HG02763 (cell line): ENCODE results near the gene STK24.

Source experiments
- ATAC-seq: cut with Tn5 transposase; IDR thresholded peaks from one replicate; pipeline ENCODE4 v1.9.1; 2021; ENCODE audit warnings: mild to moderate bottlenecking, moderate library complexity; ENCODE audit not compliant: unreplicated experiment

STK24 gene

DNA sequence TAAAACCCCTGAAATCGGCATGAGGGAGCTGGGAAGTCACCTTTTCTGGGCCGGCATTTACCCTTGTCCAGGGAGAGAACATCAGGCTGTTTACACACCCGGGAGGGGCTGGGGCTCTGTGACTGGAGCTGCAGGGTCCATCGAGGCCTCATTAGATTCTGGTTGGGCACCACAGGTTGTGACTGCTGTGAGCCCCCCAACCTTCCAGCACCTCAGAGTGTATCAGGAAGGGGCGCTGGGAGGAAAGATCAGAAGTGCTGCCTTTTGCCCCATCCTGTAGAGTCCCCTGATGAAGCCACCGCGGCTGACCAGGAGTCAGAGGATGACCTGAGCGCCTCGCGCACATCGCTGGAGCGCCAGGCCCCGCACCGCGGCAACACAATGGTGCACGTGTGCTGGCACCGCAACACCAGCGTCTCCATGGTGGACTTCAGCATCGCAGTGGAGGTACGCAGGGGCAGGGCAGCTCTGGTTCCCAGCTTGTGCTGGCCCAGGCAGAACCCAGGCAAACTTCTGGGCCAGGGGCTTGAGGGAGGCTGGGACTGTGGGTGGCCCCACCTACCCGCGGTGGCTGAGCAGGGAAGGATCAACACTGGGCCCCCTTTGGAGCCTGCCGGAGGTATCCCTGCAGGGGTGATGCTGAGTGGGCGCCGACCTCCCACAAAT, 136.4 kb downstream of the STK24 start:
- ATAC-seq = no peak

DNA sequence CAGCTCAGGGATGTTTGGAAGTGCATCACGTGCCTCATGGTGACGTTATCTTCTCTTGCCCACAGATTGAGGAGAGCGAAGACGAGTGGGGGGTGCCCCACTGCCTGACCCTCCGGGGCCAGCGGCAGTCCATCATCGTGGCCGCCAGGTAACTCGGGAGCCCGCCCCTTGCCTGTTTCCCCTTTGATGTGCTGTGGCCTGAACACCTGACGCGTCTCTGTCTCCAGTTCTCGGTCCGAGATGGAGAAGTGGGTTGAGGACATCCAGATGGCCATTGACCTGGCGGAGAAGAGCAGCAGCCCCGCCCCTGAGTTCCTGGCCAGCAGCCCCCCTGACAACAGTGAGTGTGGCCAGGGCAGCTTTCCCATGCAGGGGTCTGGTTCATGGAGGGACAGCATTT, 137.0 kb downstream of the STK24 start:
- ATAC-seq = no peak

DNA sequence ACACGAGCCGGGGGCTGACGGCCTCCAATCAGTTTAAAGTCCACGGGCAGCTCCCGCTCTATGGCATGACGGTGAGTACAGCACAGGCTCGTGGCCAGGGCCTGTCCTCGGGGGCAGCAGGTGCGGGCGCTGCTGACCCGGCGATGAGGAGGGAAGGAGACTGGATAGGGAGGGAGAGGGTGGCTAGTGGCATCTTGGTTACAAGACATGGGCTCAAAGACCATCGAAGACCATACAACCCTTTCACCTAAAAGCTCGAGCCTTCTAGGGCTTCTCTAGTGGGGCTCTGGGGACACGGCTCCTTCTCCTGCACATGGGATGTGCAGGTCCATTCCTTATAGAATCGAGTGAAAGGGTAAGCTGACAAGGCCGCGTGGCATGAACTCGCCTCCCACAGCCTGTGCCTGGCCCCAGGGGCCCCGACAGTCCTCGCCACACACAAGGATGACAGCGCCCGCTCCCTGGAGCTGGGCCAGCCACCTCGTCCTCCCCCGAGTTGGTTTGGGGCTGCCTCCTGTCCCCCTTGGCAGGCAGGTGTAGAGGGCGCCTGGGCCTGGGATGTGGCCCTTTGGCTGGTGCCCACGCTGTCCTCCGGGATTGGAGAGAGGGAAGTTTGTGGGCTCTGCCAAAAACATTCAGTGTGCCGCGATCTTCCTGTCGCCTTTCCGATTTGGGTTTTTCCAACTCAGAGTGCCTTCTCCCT, 137.6 kb downstream of the STK24 start:
- no peak for ATAC-seq

DNA sequence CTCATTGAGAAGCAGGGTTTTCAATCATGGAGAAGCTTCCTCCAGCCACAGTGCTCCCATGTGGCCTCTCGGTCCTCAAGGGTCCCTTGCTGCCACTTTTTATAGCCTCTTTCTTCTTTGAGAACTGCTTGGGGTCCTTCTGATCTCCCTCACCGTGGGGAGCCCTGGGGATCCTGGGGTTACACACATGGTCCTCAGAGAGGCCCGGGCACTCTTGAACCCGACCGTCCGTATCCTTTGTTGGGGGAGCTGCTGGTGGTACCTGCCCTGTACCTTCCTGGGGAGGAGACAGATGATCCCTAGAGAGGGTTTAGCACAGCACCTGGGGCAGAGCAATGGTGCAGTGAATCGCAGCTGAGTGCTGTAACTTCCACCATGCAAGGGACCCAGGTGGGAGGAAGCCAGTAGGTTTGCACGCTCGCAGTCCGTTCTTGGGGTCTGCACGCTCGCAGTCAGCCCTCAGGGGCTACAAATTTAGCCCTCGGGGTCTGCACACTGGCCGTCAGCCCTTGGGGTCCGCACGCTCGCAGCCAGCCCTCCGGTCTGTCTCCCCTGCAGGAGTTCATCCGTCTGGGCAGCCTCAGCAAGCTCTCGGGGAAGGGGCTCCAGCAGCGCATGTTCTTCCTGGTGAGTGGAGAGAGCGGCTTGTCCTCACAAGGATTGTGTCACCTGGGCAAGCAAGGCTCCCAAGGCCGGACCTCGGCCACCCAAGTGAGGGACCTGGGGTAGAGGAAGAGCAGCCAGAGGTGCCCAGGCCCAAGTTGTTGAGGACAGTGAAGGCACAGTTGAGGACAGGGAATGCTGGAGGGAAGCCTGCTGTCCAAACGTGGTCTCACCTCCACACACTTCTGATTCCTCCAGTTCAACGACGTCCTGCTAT, 138.4 kb downstream of the STK24 start:
- ATAC-seq = no peak

DNA sequence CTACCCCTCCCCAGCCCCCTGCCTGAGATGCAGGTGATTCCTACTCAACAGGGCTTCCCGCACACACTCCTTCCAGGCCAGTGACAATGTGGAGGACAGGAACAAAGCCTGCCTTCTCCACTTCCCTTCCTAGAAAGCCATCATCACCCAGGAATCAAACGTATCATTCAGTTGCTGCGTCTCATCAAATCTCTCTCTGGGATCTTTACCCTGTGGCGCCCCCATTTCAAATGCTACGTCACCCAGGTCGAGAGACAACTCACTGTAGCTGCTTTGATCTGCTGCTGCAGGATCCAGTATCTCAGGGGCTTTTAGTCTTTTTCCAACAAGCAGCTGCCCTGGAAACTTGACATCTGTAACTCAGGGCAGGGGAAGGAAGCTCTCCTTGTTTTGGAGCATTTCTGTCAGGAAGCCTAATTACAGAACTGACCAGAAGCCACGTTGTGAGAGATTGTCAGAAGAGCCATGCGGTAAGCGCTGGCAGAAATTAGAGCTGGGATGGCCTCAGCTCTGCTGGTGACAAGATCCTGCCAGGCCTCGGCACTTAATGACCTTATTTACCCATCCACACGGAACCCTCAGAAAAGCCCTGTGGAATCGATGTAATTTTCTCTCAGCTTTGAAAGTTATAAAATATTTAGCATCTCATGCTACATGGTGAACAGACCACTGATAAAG, 140.5 kb downstream of the STK24 start:
- no peak for ATAC-seq

DNA sequence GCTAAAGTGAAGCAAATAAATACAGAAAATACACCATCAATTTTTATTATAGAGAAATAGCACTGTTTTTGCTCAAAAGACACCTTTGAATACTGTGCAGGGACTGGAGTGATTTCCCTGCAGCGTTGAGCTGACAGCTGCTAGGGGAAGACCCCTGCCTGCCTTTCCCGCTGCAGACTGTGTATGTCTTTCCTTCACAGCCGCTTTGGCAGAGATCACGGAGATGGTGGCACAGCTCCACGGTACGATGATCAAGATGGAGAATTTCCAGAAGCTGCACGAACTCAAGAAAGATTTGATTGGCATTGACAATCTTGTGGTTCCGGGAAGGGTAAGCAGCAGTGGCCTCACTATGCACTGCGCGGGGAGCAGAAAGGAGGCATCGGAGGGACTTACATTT, 141.5 kb downstream of the STK24 start:
- no peak for ATAC-seq

DNA sequence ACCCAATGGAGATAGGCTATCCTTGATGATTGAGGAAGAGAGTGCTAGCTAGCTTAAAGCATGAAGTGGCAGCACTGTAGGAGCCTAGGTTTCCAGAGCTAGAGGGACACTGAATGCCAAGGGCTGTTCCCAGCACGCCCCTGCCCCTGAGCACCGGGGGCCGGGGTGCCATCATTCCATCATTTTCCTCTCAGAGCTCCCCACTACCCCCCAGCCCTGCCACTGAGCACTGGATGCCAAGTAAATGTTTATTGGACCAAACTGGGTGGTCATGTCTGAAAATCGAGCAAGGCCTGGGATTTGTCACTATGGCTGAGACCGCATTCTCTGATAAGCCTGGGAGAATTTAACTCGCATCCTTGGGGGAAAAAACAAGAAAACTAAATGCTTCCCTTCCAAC, 142.8 kb downstream of the STK24 start:
- ATAC-seq = no peak

DNA sequence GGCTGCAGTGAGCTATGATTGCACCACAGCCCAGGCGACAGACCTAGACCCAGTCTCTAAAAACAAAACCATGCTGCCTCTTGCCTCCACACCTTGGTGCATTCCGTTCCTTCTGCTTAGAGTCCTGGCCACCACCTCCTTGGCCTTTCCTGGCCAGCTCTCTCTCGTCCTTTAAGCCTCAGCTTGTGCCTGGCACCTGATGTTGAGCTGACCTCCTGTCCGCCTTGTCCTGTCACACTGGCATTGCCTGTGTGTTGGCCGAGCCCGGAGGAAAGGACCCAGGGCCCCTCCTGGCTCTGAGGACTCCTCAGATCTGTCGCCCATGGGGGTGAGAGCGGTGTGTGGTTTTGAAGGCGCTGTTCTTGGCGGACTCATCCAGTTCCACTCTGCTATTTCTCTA, 143.3 kb downstream of the STK24 start:
- ATAC-seq = no peak

DNA sequence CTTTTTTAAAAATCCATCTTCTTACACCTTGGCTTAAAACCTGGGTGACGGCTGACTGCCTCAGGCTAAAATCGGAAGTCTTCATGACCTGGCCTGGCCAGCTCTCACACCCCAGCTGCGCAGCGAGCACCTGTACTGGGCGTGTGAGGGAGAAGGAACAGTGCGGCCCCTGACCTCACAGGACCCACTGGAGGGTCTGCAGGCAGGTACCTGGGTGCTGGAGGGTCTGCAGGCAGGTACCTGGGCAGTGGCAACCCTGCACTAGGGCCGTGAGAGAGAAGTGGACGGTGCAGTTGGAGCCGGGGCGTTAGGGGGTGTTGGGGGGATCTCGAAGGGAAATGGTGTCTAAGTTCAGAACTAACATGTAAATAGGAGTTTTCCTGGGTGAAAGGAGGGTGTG, 144.3 kb downstream of the STK24 start:
- ATAC-seq = no peak

DNA sequence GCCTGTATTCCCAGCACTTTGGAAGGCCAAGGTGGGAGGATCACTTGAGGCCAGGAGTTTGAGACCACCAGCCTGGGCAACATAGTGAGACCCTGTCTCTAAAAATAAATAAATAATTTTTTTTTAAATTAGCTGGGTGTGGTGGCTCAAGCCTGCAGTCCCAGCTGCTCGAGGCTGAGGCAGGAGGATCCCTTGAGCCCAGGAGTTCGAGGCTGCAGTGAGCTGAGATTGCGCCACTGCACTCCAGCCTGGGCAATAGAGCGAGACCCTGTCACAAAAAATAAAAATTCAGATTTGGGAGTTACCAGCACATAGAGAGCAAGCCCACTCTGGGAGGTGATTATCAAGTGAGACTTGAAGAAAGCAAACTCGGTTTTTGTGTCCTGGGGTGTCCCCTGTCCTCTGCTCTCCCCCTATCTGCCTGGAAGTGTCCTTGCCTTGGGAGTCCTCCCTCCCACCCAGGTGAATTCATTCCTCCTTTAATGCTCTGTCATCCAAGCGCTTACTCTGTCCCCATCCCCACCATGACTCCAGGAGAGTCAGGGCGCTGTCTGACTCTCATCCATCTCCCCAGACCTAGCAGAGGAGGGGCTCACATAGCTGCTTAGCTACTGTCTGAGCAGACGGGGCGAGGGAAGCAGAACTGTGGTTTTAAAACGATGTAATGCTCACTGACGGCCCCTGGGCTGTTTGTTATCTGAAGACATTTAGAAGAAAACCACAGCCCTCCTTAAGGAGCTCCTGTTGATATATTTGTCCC, 146.8 kb downstream of the STK24 start:
- no peak for ATAC-seq

DNA sequence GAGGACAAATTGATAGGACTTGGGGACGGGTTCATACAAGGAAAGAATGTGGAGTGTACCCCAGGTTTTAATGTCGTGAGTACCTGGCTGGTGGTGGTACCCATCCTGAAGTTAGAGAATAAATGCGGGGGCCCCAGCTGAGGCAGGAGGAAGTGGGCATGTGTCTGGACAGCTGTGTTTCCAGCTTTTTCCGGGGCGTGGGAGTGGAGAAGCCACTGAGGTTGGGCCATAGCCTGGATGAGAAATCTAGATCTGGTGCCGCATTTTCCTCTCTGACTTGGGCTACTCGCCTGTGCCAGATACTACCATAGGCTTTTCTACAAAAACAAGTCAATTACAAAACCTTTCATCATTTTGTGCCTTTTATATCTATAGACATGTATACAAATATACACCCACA, 147.4 kb downstream of the STK24 start:
- ATAC-seq = no peak

DNA sequence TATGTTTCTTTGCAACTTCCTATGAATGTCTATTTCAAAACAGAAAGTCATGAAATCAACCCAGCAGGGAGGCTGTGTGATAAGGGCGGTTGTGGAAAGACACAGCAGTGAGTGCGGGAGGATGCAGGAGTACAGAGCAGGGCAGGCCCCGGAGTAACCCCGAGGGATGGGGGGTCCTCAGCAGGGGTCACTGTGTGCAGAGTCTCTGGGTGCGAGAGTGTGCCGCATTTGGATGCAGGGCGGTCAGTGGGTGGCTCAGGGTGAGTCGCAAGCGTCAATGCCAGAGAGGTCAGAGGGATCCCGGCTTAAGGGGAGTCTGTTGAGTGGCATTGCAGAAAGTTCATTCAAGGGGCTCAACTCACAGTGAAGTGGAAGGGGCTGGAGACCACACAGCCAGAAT, 147.8 kb downstream of the STK24 start:
- ATAC-seq = no peak

DNA sequence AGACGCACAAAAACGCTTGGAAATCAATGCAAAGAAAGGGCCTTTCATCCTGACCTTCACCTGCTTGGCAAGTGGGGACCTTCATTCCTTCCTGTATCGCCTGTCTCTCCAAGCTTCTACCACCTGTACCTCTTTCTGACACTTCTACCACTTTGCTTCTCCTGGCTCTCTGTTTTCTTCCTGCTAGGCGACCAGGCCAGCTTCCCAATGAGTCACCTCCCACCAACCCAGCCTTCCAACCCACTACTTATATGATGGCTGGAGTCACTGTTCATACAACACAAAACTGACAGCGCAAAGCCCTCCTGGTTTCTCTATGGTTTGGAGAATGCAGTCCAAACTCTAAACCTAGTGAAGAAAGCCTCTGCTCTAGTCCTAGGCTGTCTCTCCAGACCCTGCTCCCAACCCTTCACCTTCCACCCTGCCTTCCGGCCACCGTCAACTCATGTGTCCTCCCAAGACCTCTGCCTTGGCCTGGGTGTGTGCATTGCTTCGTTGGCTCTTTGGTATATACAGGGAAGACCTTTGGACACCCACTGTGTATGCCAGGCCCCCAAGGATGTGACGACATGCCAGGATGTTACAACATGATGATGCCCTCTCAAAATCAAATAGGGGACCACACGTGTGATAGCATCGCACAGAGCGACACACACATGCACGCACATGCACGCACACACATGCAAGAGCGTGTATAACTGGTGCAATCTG, 148.5 kb downstream of the STK24 start:
- ATAC-seq = no peak

DNA sequence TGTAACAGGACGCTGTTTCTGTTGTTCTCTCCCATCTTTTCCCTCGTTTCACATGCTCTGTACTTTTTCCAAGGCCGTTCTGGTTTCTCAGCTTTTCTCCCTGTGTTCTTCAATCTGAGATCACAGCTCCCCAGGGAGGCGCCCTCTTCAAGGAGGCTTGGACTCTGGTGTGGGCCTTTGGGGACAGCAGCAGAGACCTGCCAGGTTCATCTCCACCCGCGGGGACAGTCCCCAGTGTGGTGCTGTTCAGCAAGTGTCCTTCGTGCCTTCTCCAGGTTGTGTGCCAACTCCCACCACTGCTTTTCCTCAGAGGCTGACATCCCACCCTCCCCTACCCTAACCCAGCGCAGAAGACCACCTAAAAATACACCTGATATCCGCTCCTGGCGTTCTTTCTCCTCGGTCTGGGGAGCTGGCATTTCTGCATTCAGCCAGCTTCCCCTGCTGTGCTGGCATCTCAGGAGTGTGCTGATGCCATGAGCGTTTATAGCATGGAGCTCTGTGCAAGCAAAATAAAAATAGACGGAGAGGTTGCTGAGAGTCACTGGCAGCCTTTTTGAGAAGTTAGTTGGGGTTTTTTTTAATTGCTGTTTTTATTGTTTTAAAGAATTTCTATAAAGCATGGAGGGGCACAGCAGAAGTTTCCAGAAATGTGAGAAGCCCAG, 149.4 kb downstream of the STK24 start:
- no peak for ATAC-seq

DNA sequence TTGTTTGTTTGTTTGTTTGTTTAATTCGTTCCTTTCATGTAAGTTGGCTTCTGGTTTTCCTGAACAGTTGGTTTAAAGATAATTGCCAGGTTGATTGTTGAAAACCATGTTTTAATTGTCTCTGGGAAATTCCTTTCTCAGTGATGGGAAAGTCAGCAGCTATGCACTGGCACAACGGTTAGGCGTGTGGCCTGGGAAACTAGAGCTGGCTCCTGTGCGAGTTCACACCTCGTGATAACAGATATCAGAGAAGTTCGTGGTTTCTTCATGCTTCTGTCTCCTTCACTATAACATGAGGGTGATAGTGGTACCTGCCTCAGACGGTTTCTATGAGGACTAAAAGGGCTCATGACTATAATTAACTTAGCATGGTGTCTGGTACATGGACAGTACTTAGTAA, 153.5 kb downstream of the STK24 start:
- no peak for ATAC-seq

DNA sequence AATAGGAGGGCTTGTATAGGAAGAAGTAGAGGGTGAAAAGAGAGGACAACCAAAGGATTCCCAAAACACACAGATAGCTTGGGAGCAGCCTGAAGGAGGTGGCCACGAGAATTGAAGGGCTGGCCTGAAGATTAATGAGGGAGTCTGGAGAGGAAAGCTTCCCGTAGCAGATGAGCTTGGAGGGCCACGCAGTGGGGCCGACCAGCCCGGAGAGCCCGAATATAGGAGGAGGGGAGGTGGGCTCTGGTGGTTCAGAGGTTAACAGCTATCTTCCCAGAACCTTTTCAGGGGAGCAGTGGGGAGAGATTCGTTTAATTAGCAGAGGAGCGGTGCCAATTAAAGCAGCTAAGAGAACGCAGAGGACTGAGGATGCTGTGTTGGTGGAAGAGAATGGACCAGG, 154.9 kb downstream of the STK24 start:
- ATAC-seq = no peak

DNA sequence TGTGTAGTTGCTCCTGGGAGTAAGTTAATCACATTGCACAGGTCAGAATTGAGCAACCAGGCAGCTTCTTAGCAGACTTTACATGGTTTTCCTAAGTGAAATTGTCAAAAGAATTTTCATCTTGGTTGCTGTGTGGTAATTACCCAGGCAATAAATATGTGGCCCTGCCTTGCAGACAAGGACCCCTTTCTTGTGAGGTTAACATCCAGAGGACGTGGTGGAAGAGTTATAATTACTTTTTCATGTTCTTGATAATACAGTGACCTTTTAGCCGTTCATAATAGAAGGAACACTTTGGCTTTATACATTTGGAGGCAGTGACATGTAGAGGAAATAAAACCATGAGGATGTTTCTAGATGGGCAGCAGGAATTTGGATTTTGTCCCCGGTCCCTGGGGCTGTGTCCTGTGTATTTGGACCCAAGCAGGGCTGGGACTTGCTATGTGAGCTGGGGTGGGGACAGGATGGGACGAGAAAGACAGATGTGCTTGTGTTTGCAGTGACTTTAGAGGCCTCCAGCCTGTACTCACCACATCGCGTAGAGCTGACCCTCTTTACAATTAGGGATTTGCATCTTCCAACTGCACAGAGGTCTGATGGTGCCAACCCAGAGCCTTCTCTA, 156.2 kb downstream of the STK24 start:
- no peak for ATAC-seq

DNA sequence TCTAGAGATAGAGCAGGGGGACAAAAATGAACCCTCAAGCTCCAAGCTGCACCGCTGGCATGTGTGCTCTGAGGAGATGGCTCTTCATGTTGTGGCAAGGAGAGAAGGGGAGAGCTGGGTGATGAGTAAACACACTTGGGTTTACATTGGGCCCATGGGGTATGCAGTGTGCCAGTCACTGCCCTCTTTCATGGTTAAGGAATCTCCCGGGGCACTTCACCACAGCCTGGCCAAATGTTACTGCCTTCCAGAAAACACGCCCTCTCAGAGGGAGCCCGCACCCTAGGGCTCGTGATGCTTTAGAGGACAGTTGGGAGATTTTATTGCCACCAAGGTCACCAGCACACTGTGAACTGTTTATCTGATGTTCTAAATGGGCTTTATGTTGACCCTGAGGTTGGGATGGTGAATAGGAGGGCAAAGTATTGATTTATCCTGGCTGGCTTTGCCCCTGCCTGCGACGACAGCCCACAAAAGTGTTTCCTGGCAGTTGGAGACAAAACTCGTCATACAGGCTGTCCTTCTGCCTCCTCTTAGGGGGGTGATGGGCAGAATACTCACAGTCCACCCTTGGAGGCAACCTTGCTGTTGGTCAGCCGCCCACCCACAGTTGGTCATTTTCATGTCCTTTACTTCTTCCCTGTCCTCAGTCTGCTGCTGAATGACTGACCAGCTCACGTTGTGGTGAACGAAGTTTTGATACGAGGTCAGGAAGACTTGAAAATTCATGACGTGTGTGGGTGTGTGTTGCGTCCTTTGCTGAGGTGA, 156.9 kb downstream of the STK24 start:
- ATAC-seq = no peak
